Left hindlimb (tissue), 1 donor: ENCODE results near the gene EDN1.
"Not testable (repeated sequence)": the region's sequence is repeated elsewhere in the genome, so short reads cannot be mapped to it uniquely, and the experiment has no call there.

Experiments
- DNase-seq: peaks from one replicate; pipeline ENCODE4 v3.0.0-alpha.2; 2018

EDN1 gene

DNA sequence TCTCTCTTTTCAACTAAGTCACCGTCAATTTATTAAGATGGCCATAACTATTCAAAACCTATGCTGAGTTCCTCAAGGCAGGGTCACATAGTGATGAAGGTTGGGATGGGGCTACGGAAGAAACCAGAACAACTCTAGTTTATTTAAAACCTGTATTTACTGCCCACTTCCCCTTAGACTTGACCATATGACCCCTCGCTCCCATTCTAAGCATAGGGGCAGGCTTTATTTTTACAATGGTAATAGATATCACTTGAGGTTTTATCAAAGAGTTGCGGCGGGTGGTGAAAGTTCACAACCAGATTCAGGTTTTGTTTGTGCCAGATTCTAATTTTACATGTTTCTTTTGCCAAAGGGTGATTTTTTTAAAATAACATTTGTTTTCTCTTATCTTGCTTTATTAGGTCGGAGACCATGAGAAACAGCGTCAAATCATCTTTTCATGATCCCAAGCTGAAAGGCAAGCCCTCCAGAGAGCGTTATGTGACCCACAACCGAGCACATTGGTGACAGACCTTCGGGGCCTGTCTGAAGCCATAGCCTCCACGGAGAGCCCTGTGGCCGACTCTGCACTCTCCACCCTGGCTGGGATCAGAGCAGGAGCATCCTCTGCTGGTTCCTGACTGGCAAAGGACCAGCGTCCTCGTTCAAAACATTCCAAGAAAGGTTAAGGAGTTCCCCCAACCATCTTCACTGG is 5.5 kb downstream of the EDN1 start:
- no peak for DNase-seq

DNA sequence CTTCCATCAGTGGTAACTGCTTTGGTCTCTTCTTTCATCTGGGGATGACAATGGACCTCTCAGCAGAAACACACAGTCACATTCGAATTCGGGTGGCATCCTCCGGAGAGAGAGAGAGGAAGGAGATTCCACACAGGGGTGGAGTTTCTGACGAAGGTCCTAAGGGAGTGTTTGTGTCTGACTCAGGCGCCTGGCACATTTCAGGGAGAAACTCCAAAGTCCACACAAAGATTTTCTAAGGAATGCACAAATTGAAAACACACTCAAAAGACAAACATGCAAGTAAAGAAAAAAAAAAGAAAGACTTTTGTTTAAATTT is 6.1 kb downstream of the EDN1 start:
- DNase-seq, result no peak

- DNase-seq, result no peak
Observed at GRCh38 chr6:12296604-12297003, 6.4 kb downstream of the EDN1 start.

GRCh38 chr6:12297363-12298016 is 7.3 kb downstream of the EDN1 start:
- DNase-seq, result no peak

GRCh38 chr6:12298017-12298978 is 8.1 kb downstream of the EDN1 start:
- DNase-seq, result no peak

DNA sequence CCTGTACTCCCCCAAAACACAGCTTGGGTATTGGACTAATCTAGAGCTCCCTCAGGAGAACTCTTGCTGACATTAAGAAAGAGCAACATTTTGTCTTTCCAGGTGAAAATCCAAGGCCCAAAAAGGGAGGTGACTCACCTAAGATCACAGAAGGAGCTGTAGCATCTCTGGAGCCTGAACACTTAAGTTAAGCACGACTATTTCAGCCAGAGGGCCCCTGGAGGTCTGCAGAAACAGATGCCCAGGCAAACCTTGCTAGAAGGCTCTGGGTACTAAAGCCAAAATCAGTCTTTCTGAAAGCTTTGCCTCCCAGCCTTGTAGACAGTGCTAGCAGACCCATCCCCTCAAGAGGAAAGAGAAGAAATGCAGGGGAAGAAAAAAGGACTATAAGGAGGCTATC is 8.8 kb downstream of the EDN1 start:
- DNase-seq, result no peak

DNA sequence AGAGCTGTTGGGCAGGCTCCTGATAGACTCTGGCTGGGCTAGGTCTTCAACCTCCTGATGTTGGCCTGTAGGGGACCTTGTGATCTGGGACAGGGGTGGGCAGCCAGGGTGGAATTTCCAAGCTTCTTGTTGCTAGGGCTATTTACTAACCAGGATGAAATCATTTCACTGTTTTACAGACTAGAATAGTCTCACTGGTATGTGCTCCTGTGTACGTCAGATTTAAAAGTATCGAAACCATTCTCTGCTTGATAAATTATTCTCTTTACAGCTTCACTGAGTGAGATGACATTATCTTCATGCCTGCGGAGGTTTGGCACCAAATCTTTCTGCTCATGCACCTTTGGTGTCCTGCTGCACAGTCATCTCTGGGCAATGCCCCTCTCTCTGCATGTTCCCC is 10.9 kb downstream of the EDN1 start:
- no peak for DNase-seq

- DNase-seq, result no peak
Observed at GRCh38 chr6:12304487-12304886, 14.3 kb downstream of the EDN1 start.

GRCh38 chr6:12309070-12309469 is 18.9 kb downstream of the EDN1 start:
- DNase-seq, result no peak

GRCh38 chr6:12311106-12311505 is 20.9 kb downstream of the EDN1 start:
- DNase-seq, result no peak

GRCh38 chr6:12312736-12313135 is 22.6 kb downstream of the EDN1 start:
- no peak for DNase-seq

DNA sequence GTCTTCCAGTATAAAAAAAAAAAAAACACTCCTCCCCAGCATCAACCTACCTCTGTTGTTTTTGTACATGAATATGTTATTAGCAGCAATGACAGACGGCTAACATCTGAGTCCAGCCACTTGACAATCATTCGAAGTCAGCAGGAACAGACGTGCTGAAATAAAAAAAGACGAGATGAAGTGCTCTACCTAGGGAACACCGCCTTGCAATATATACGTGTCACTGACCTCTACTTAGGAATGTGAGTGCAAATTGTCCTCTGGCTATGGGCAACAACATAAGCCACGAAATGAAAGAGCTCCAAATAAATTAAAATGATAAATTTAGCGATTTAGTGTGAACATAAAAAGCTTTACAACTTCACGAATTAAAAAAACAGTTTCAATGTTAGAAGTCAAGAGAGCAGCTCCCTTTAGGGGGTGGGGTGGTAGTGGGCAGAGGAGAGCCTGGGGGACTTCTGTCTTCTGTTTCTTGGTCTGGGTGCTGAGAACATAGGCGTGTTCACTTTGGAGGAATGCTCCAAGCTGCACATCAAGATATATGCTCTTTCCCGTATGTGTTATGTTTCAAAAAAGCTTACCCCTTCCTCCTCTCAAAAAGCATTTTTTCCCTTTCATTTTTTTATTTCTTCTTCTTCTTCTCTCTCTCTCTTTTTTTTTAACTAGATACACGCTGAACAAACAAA is 23.3 kb downstream of the EDN1 start:
- DNase-seq, result no peak

DNA sequence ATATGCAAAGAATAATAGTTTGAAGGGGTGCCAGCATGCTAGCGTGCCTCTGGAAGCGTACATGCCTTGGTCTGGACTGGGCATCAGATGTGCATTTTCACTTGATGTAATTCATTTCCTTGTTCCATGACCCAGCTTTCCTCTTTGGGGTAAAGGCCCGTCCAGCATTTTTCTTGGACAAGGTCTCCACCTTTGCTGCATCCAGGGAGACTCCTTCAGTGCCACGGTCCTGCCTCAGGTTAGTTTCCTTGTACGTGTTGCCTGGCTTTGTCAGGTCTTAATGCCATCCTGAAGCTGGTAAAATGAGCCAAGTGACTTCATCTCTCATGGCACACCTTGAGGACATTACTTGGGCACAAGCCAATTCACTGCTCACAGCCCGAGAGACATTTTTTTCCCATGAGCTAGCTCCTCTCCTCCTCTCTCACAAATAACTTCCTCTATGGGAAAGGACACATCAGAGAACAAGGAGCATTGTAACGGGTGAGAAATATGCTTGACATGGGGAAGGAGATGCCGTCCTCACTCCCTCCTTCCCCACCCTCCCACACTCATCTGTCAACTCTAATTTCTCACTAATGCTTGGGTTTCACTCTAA is 23.9 kb downstream of the EDN1 start:
- DNase-seq, result no peak

GRCh38 chr6:12314751-12315150 is 24.6 kb downstream of the EDN1 start:
- DNase-seq, result no peak

- no peak for DNase-seq
Observed at GRCh38 chr6:12315292-12316081, 25.3 kb downstream of the EDN1 start.

DNA sequence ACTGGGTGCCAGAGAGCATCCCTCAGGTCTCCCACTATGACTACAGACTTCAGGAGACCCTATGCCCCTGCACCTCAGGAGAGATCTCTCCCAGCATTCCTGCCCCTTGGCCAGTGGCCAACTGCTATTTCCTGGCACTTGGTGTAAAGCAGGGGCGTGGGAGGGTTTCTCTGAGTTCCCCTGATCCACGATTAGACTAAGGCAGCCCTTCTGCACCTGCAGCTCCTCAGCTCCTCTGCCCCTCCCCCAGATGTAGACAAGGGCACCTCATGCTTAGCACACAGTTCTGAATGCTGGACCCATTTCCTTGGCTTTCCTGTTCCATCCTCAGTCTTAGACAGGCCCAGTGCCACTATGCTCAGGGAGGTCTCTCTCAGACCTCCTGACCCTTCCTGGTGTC is 28.6 kb downstream of the EDN1 start:
- no peak for DNase-seq

- not testable (repeated sequence) for DNase-seq
Observed at GRCh38 chr6:12320074-12320473, 29.9 kb downstream of the EDN1 start.

DNA sequence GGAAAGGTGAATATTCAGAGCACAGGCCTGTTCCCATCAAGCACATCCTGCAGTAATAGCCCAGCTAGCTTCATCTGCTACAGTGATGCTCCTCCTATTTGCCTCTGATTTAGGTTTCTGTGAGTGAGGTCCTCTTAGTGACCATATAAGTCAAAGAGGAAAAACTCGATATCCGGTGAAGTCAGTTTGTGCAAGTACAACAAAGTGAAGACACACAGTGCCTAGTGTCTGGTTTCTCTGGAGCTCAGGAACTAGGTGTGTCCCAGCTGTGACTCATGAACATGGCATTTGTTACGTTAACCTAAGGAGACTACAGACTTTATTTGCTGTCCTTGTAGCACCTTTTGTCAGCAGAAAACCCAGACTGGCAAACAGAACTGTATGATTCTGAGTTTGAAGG is 33.9 kb downstream of the EDN1 start:
- DNase-seq, result no peak

GRCh38 chr6:12324748-12325147 is 34.6 kb downstream of the EDN1 start:
- no peak for DNase-seq

GRCh38 chr6:12325872-12326271 is 35.7 kb downstream of the EDN1 start:
- DNase-seq, result no peak

DNA sequence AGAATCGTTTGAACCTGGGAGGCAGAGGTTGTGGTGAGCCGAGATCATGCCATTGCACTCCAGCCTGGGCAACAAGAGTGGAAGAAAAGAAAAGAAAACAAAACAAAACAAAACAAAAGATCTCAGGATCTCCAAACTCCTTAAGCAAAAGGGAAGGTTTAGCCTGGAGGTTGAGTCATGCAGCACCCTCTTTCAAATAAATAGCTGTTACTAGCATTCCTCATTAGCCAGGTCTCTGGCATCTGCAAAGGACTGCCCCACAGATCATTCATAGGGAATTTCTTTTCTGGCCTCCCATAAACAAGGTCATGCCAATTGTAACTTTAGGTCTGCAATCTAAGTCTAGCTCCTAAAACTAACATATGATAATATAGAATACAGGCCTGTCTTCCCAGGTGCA is 37.2 kb downstream of the EDN1 start:
- DNase-seq, result no peak

DNA sequence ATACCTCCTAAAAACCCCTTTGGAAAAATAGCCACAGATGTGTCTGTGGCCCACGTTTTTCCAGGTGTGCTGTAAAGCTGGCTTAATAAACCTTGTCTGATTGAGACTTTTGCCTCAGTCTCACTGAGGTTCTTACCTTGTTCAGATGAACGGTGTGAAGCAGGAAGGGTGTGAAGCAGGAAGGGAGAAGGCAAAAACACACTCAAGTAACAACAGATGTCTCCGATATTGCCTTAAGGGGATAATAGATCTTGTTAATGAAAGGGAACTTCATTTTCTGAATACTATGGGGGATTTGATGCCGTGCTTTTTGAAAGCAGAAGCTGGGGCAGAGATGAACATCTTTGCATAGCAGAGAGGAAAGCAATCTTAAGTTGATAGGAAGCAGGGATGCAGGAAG is 37.8 kb downstream of the EDN1 start:
- DNase-seq, result no peak
